K562 treated with DMSO at 1 percent for 24 hours (cell line): ENCODE results near the gene CHODL. TPM values are rescaled to one million over a fixed set of nuclear protein-coding genes. Genes with fewer than 3 reads are reported as not detected.

Source experiments
- total RNA-seq: library from RNA; unstranded; fragments of 300-600 nt; gene quantifications from 2 replicates; pipeline ENCODE4 v1.2.3, GENCODE V29; 2022; ENCODE audit warnings: low read depth; ENCODE audit not compliant: insufficient read depth

CHODL gene, protein sequence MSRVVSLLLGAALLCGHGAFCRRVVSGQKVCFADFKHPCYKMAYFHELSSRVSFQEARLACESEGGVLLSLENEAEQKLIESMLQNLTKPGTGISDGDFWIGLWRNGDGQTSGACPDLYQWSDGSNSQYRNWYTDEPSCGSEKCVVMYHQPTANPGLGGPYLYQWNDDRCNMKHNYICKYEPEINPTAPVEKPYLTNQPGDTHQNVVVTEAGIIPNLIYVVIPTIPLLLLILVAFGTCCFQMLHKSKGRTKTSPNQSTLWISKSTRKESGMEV
- total RNA-seq: 0.19 TPM in 1 of 2 replicates, not detected in the other

DNA sequence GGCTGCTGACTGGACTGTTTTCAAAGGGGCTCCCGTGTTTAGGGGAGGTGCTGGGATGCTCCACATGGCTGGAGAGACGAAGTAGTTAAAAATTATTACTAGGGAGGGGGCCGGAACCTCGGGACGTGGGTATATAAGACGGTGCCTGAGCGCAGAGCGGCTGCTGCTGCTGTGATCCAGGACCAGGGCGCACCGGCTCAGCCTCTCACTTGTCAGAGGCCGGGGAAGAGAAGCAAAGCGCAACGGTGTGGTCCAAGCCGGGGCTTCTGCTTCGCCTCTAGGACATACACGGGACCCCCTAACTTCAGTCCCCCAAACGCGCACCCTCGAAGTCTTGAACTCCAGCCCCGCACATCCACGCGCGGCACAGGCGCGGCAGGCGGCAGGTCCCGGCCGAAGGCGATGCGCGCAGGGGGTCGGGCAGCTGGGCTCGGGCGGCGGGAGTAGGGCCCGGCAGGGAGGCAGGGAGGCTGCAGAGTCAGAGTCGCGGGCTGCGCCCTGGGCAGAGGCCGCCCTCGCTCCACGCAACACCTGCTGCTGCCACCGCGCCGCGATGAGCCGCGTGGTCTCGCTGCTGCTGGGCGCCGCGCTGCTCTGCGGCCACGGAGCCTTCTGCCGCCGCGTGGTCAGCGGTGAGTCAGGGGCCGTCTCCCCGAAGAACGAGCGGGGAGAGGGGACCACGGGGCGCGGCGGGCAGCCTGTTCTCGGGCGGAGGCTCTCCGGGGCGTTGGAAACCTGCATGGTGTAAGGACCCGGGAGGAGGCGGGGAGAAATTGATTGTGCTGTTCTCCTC is at the start of gene CHODL:
Gene CHODL (plus strand): TSS at position 163 of the 793 bp plus-strand sequence. CDS start 391 bp downstream, at position 554.

Other genes with a start within 250 kb of the CHODL start
- gene TMPRSS15, start 159.0 kb downstream of the CHODL start, total RNA-seq: 0.06 TPM in 1 of 2 replicates, not detected in the other